HG03097 (cell line): ENCODE results near the gene RAB3B.

Experiments used
- ATAC-seq: cut with Tn5 transposase; IDR thresholded peaks from one replicate; pipeline ENCODE4 v1.9.1; 2021; ENCODE audit not compliant: unreplicated experiment, low FRiP score

The RAB3B gene

DNA sequence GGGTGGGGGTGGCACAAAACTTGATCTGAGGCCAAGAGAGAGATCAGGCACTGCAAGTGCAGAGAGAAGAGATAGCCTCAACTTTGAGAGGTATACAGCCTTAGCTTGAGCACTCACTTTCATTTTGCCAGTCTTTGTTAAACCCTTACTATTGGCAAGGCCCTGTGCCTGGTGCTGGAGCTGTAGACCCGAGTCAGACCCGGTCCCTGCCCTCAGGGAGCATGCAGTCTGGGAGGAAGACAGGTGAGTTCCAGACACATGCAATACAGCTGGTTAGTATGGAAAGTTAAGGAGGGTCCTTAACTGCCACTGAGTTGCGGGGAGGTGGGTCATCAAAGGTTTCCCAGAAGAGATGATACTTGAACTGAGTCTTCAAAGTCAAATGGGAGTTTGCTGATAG lies 31.7 kb downstream of the RAB3B start:
- no peak for ATAC-seq

DNA sequence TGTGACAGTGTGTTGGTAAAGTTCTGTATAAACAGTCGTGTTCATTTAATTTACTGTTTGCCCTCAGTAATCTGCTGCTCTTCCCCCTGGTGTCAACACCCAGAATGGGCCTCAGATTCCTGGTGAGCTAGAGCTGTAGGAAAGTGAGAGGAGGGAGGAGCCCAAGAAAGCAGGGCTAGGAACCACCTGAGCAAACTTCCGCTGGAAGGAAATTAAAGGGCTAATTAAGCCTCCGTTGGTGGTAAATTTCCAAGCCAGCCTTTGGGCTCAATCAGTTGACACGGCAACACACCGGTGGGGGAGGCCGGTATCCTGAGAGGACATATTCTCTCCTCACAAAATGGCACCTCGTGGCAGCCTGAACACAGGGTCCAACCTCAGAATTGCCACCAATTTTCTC lies 32.9 kb downstream of the RAB3B start:
- ATAC-seq = no peak

DNA sequence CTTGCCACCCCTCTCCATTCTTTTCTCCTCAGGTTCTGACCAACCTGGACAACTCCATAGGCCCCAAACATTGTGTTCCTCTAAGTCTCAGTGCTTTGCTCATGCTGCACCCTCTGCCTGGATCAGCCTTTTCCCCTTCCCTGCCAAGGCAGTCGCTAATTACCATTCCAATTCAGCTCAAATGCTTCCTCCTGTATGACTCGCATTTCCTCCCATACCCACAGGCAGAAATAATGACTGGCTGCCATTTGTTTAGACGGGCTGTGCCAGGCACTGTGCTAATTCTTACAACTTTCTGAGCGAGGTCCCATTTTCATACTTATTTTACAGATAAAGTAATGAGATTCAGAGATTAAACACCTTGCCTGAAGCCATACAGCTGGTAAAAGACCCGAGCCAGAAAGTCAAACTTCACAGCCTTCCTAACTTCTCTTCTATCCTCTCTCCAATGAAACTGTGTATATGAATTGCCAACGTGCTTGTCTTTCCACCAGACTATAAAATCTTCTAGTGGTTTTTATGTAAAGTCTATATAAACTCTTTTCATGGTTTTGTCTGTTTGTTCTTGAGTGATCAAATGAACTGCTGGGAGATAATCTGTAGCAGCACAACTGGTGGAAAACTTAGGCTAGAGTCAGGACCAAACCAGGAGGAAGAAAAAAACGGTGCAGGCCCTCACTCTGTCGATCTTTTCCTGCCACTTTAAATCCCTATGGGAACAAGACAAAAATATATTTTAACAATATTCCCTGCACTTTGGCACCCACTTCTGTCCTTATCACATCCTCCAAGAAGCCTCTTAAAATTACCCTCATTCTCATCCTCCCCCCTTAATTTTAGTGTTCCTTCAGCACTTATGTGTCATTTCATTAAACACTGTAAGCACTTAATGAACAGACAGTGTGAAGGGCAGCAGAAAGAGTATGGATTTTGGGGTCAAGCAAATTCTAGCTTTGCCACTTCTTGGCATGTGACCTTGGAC lies 33.7 kb downstream of the RAB3B start:
- ATAC-seq = no peak

DNA sequence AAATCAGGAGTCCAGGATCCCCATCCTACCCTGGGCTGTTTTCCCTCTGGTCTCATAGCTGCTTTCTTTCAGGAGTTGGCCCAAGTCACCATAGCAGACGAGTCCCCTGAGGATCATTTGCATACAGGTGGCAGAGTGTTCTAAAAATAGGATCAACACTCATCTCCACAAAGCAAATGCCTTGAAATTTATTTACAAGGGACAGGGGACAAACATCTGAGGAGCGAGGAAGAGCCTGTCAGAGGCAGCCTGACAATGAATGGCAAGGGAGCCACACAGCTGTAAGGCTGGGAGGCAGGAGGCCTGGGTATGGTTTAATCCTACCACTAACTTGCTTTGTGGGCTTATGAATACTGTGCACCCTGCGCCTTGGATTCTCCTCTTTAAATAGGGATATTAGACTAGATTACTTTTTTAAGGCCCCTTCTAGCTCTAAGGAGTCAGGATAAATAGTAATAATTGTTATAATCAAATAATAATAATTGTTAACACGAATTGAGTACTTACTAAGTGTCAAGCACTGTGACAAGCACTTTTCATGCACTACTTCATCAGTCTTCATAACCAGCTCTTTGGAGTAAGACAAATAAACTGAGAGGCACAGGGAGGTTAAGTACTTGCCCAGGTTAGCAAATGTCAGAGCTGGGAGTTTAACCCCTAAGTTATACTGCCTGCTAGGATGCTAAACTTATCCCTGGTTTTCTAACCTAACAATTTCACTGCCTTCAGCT lies 34.5 kb downstream of the RAB3B start:
- ATAC-seq = no peak

DNA sequence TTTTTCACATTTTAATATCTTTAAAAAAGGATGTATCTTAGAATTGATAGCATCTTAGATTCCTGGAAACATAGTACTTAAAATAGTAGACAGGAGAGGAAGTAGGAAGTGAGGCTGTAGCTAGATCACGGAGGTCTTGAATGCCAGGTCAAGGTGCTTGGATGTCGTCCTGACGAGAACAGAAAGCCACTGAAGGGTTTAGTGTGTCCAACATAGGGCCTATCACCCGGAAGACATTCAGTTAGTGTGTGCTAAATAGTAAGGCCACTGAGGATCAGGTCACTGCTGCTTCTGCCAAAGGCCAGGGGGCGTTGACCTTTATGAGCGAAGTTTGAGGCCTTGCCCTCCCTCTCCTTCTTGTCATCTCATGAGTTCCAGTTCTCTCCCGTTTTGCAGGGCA lies 35.7 kb downstream of the RAB3B start:
- ATAC-seq = no peak

DNA sequence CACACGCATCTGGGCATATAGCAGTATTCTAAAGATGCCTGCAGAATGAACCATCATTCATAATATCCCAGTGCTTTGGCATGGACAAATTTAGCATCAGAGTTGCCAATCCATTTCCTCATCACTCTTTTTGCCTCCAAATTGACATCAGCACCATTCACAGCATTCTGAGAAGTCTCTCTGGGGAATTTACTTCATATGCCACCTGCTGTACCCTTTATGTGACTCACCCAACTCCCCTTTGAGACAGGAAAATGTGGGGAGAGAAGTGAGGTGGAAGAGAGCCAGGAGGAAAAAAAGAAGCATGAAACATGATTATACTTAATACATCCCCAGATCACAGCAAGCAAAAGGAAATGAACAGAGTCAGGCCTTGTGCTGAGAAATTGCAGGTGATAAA lies 37.4 kb downstream of the RAB3B start:
- no peak for ATAC-seq

DNA sequence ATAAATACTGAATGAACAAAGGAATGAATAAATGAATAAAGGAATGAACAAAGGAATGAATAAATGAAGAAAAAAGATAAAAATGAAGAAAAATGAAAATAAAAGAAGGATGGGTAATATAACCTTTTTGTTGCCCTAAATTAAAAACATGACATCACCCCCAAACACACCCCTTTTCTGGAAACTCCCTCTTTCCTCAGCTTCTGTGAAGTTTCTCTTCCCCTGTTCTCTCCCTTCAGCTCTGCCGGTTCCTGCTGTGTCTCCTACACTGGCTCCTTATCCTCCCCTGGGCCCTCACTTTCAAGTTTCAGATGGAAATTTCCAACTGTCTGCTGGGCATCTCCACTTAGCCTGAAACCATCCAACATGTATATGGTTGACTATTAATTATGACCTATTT lies 37.9 kb downstream of the RAB3B start:
- no peak for ATAC-seq

DNA sequence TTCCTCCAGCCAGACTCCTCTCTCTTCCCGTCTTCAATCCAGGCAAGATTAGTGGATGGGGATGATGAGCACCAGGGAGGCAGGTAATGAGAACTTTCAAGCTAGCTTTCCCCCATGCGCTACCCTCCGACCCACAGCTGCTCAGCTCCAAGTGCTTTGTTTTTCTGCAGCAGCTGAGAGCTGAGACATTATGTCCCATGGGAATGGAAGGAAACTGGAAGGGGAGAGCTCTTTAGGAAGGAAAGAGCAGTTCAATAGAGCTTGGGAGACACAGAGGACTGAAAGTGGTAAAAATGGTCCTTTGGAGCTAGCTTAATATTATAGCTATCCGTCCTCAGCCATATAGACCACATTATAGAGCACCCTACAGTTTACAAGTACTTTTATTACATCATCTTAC lies 39.8 kb downstream of the RAB3B start:
- no peak for ATAC-seq

DNA sequence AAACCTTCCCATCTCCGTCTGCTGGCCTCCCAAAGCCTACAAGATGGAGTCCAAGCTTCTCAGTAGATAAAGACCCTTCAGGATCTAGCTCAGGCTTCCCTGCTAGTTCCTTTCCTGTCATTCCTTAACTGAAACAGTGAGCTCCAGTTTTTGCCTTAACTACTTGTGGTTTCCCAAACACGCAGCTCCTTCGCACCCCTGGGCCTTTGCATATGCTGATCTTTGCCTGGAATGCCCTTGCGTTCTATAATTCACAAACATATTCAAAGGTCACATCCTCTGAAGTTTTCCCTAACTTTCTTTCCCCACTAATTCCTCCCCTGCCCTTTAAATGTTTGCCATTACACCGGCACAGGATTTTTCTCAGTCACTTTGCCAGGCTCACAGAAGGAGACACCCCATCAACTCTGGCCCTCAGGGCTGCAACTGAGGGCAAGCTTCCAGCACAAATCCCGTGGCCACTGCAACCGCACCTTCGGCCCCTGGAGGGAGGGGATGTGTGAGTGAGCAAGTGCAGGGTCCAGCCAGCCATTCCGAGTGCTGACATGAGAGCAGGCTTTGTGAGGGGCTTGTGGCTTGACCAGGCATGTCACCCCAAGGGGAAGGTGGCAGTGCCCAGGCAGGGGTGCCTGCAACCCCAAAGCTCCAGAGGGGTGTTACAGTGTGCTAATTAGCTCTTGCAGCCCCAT lies 41.3 kb downstream of the RAB3B start:
- ATAC-seq = no peak

DNA sequence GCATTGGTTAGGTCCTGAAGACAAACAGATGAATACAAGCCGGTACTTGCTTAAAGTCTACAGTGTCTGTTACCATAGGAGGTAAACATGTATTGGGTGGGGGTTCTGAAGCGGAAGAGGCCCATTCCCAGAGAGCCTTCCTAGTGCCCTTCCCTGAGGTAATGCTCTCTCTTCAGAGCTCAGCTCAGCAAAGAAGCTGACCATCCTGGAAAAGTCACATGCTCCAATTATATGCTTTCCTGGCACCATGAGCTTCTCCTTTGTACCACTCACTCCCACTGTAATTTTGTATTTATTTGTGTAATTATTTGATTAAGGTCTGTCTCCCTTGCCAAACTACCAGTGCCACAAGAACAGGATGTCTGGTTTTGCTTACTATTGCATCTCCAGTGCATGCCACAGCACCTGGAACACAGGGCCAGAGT lies 42.0 kb downstream of the RAB3B start:
- no peak for ATAC-seq

DNA sequence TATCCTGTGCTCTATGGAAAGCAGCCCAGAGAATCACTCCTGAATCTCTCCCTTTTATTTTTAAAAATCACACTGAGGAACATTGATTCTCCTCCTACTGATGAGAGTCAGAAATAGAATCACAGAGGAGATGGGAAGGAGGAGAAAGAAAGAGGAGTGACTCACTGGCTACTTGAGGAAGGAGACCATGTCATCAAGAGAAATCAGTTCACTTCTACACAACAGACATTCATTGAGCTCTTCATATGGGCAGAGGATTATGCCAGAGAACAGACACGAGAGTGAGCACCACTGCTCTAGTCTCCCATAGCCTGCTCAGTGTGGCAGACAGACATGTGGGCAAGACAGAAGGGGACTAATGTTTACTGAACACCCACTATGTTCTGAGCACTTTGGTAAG lies 44.2 kb downstream of the RAB3B start:
- ATAC-seq = no peak

DNA sequence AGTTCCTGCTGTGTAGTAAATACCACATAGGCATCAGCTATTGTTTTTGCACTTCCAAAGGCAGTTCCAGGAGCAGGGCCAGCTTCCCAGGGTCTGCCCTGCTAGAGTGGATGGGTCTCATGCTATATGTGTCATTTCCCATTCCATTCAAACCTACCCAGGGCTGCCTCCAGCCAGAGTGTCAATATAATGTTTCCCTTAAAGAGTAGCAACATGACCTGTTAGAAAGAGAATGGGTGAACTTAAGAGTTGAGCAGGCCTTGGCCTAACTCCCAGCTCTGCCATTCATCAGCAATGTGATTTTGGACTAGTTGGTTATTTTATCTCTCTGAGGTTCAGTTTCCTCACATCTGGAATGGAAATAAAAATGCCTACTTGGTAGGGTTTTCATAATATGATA lies 44.9 kb downstream of the RAB3B start:
- no peak for ATAC-seq

DNA sequence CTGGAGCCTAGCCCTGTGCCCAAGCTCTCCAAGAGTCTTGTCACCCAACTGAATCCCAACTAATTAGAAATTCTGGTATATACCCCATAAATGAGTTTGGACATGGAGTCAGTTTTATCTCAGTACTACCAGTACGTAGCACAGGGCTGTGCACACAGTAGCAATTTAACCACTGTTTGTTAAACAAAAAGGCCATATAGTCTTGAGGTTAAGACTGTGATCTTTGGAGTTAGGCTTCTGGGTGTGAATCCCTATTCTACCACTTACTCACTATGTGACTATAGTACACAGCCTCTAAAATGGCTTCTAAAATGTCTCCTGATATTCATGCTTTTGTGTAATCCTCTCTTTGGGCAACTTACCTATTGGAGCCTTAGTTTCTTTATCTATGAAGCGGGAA lies 48.2 kb downstream of the RAB3B start:
- no peak for ATAC-seq

DNA sequence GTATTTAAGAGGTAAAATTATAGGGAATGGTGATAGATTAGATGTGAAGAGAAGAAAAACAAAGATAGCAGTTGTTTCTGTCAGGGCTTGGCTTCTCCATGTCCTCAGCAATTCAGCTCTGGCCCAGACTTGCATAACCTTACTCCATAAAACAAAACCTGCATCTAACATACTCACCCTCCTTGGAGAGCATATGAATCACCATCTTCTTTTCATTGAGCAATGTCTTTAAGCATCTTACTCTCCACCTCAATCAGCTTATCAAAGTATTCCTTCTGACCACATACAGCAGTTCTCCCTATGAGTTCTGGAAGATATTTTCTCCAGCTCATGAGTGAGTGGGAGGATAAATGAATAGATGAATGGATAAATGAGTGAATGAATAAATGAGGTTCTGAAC lies 49.0 kb downstream of the RAB3B start:
- no peak for ATAC-seq

DNA sequence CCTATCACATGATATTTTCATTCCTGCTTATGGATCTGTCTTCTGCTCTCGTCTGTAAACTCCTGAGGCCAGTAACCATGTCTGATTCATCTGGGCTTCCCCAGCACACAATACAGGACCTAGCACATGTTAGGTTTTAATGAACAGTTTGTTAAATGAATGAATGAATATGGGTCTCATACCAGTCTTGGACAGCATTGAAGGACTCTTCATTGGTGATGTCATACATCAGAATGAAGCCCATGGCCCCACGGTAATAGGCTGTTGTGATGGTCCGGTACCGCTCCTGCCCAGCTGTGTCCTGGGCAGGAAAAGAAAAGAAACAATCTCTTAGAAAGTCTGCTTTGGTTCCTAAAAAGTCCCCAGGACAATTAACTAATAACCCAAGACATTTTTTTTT lies 53.4 kb downstream of the RAB3B start:
- no peak for ATAC-seq

DNA sequence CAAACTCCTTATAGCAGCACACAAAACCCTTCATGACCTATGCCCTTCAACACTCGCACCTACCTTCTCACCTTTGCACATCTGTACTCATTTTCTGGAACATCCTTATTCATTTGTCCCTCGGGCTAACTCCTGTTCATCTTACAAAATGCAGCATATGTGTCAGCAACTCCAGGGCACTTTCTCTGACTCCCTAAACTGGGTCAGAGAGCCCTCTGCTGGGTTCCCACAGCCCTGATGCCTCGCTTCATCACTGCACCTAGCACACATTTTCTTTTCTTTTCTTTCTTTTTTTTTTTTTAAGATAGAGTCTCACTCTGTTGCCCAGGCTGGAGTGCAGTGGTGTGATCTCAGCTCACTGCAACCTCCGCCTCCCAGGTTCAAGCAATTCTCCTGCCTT lies 54.0 kb downstream of the RAB3B start:
- ATAC-seq = no peak

DNA sequence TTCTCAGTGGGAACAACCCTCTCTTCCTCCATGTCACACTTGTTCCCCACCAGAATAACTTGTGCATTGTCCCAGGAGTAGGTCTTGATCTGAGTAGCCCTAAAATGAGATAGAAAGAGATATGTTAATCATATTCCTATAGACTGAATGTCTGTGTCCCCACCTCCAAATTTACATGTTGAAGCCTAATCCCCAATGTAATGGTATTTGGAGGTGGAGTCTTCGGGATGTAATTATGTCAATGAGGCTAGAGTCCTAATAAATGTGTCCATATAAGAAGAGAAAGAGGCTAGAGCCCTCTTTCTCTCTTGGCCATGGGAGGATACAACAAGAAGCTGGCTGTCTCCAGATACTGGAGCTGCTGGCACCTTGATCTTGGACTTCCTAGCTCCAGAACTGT lies 57.2 kb downstream of the RAB3B start:
- no peak for ATAC-seq

DNA sequence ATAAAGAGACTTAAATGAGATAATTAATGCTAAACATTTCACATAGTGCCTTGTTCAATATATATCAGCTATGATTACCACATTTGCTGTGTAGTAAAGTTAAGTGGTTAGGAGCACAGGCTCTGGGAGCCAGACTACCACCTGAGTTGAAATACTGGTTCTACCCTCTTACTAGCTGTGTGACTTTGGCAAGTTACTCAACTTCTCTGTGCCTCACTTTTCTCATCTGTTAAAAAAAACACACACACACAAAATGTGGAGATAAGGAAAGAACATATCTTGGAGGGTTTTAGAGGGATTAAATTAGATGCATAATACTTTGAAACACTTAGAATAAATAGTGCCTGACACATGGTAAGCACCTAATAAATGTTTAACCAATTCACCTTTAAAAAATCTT lies 60.2 kb downstream of the RAB3B start:
- ATAC-seq = no peak

DNA sequence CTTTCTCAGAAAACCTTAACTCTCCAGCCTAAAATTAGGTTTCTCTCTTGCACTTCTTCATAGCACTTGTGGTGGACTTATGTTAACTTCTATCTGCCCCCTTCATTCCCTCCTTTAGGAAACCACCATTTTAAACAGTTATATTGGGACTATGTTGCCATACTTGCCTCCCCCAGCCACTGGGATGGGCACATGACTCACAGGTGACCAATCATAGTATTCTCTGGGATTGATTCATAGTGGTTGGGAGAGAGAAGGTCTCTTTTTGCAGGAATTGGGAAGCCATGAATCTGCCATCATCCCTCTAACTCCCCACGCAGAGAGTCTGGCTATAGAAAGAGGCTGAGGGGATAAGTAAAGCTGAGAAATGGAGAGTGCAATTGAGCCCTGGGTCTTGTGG lies 61.6 kb downstream of the RAB3B start:
- ATAC-seq = no peak

DNA sequence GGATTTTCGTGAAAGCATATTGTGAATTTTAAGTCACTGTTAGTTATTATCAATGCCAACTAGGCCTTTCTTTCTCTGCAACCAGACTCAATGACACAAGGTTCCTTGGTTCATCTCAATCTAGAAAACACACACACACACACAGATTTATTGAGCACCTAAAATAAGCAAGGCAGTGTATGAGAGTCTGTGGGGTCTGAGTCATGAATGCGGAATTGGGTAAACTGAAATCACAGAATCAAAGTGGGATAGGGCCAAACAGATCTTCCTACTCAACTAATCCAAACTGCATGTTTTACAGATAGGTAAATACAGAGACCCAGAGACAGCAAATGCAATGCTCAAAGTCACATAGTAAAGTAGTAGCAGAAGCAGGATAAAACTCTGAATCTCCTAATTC lies 63.5 kb downstream of the RAB3B start:
- no peak for ATAC-seq

DNA sequence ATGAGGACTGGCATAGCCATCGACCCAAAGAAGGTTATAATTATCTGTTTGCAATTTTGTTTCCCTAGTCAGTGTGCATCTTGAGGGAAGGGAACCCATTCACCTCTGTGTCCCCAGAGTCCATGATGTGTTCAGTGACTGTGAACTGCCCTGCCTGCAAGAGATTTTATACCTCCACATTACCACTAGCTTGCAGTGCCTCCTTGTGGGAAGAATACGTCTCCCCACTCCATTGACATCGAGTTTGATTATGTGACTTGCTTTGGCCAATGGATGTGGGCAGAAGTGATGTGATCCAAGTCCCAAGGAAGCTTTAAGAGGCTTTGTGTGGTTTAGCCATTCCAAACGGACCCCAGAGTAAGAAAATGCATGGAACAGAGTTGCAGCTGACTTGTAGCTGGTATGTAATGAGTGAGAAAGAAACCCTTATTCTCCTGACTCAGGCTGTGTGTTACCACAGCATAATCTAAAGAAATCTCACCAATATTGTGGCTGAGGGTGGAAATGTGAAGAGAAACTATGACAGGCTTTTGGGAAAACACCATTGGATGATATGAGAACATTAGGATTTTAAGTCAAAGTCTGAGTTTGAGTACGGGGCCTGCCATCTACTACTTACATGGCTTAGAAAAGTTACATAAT lies 64.2 kb downstream of the RAB3B start:
- ATAC-seq = no peak
